ENCODE results near the gene PHF1.
A peak's percentile ranks its signal among the peaks of the same experiment; 100 is the strongest.

GRCh38 chr6:33417903-33418689, 7.3 kb downstream of the PHF1 start, which contains the start of gene CUTA:
- TF ChIP-seq POLR2AphosphoS5 (IDR thresholded peaks at IDR 0.05; ENCODE audit: borderline replicate concordance, low read depth, low read length) (peak; percentile 86), EZH2 (IDR thresholded peaks at IDR 0.05) (no peak), FOXP2 (optimal IDR thresholded peaks at IDR 0.05; ENCODE audit: control extremely low read depth, extremely low read length, insufficient read depth) (no peak)
